MM.1S (cell line): ENCODE results near the gene KRT17.
A peak's percentile ranks its signal among the peaks of the same experiment; 100 is the strongest.
"Not testable (repeated sequence)": the region's sequence is repeated elsewhere in the genome, so short reads cannot be mapped to it uniquely, and the experiment has no call there.

Source experiments
- DNase-seq: peaks from one replicate; pipeline ENCODE4 v3.0.0-alpha.2; 2015
- H2AFZ ChIP-seq: fragments of 300-600 bp; sonication (generic); 2 replicates; pipeline ENCODE4 v1.6.0; 2016; ENCODE audit warnings: antibody characterized with exemption, low read length
- H3F3A ChIP-seq: fragments of 300-600 bp; sonication (generic); 2 replicates; pipeline ENCODE4 v1.6.1; 2016; ENCODE audit warnings: mild to moderate bottlenecking, antibody characterized with exemption, low read length, moderate library complexity, mixed read lengths; ENCODE audit not compliant: insufficient read depth
- H3K27ac ChIP-seq: fragments of 300-600 bp; sonication (generic); 2 replicates; pipeline ENCODE4 v1.5.1; 2016; ENCODE audit warnings: mild to moderate bottlenecking, low read length
- H3K27me3 ChIP-seq: fragments of 300-600 bp; sonication (generic); replicated peaks from 2 replicates; pipeline ENCODE4 v1.6.0; 2016; ENCODE audit warnings: low read length; ENCODE audit not compliant: insufficient read depth
- H3K36me3 ChIP-seq: fragments of 300-600 bp; sonication (generic); replicated peaks from 2 replicates; pipeline ENCODE4 v1.6.1; 2016; ENCODE audit warnings: mild to moderate bottlenecking, low read length, mixed read lengths; ENCODE audit not compliant: insufficient read depth
- H3K4me1 ChIP-seq: fragments of 300-600 bp; sonication (generic); 2 replicates; pipeline ENCODE4 v1.6.1; 2016; ENCODE audit warnings: low read length, mixed read lengths
- H3K4me2 ChIP-seq: fragments of 300-600 bp; sonication (generic); 2 replicates; pipeline ENCODE4 v1.6.0; 2016; ENCODE audit warnings: low read depth, low read length
- H3K4me3 ChIP-seq: fragments of 300-600 bp; sonication (generic); 2 replicates; pipeline ENCODE4 v1.5.1; 2016; ENCODE audit warnings: low read length, mixed read lengths
- H3K79me2 ChIP-seq: fragments of 300-600 bp; sonication (generic); 2 replicates; pipeline ENCODE4 v1.6.1; 2016; ENCODE audit warnings: mixed run types, low read length, mixed read lengths
- H3K9ac ChIP-seq: fragments of 300-600 bp; sonication (generic); 2 replicates; pipeline ENCODE4 v1.6.1; 2016; ENCODE audit warnings: low read length, mixed read lengths
- H3K9me2 ChIP-seq: fragments of 300-600 bp; sonication (generic); replicated peaks from 2 replicates; pipeline ENCODE4 v1.6.1; 2016; ENCODE audit warnings: mild to moderate bottlenecking, low read length, mixed read lengths; ENCODE audit not compliant: insufficient read depth
- H3K9me3 ChIP-seq: fragments of 300-600 bp; sonication (generic); replicated peaks from 2 replicates; pipeline ENCODE4 v1.6.1; 2016; ENCODE audit warnings: mild to moderate bottlenecking, low read length, mixed read lengths; ENCODE audit not compliant: insufficient read depth
- H4K20me1 ChIP-seq: fragments of 300-600 bp; sonication (generic); 2 replicates; pipeline ENCODE4 v1.6.1; 2016; ENCODE audit warnings: mild to moderate bottlenecking, low read length, moderate library complexity, mixed read lengths; ENCODE audit not compliant: insufficient read depth
- CTCF ChIP-seq: fragments of 300-600 bp; sonication (generic); IDR thresholded peaks from 2 replicates; pipeline ENCODE4 v1.5.1; 2016; ENCODE audit warnings: antibody characterized with exemption, low read length, mixed read lengths
- EZH2 ChIP-seq: fragments of 300-600 bp; sonication (generic); optimal IDR thresholded peaks from 2 replicates; pipeline ENCODE3; 2017; ENCODE audit warnings: low read depth, mild to moderate bottlenecking, antibody characterized with exemption, low read length, mixed read lengths
- EZH2phosphoT487 ChIP-seq: fragments of 300-600 bp; sonication (generic); IDR thresholded peaks from 2 replicates; pipeline ENCODE4 v1.6.1; 2018; ENCODE audit warnings: antibody characterized with exemption, low read length

The KRT17 gene

GRCh38 chr17:41622340-41623183 is 1.8 kb downstream of the KRT17 start:
- H3K27ac ChIP-seq, DNase-seq, H3K4me1 ChIP-seq, H3K36me3 ChIP-seq, H2AFZ ChIP-seq, H3K4me2 ChIP-seq, H3K9me3 ChIP-seq, H3K4me3 ChIP-seq, H3F3A ChIP-seq, H3K9me2 ChIP-seq, H3K79me2 ChIP-seq, H3K9ac ChIP-seq, H4K20me1 ChIP-seq: not testable (repeated sequence)
- peaks cover 85% of the 10 kb centered on the region for H3K27me3 ChIP-seq

GRCh38 chr17:41621916-41622315 is 2.5 kb downstream of the KRT17 start:
- H3K9ac ChIP-seq = no peak overlapping the region
- H3K27me3 ChIP-seq = peaks cover 80% of the 10 kb centered on the region
- no peak overlapping the region for H3K4me3 ChIP-seq
- no peak for DNase-seq
- H3F3A ChIP-seq = no peaks in the 10 kb centered on the region
- no peaks in the 10 kb centered on the region for H3K36me3 ChIP-seq
- H3K79me2 ChIP-seq = no peaks in the 10 kb centered on the region
- TF ChIP-seq EZH2phosphoT487 = no peak
- TF ChIP-seq EZH2 = no peak
- no peak for TF ChIP-seq CTCF
- no peaks in the 10 kb centered on the region for H3K9me2 ChIP-seq
- no peaks in the 10 kb centered on the region for H4K20me1 ChIP-seq
- no peak overlapping the region for H3K27ac ChIP-seq
- no peak overlapping the region for H2AFZ ChIP-seq
- H3K4me1 ChIP-seq = no peaks in the 10 kb centered on the region
- no peak overlapping the region for H3K4me2 ChIP-seq
- H3K9me3 ChIP-seq = no peaks in the 10 kb centered on the region

- H3K27me3 ChIP-seq = peaks cover 76% of the 10 kb centered on the region
- H3K9me2 ChIP-seq, H3K9me3 ChIP-seq, H3K4me2 ChIP-seq, H4K20me1 ChIP-seq, DNase-seq, H3K27ac ChIP-seq, H3F3A ChIP-seq, H3K36me3 ChIP-seq, H3K4me3 ChIP-seq, H3K79me2 ChIP-seq, H3K9ac ChIP-seq, H2AFZ ChIP-seq, H3K4me1 ChIP-seq: not testable (repeated sequence)
Measured at GRCh38 chr17:41621435-41621817, 2.9 kb downstream of the KRT17 start.

GRCh38 chr17:41620583-41621434 is 3.6 kb downstream of the KRT17 start:
- Histone ChIP-seq H3K36me3 (no peaks in the 10 kb centered on the region), H3K27me3 (peaks cover 74% of the 10 kb centered on the region), H3K79me2 (no peaks in the 10 kb centered on the region), H3K9me2 (no peaks in the 10 kb centered on the region), H3K4me1 (no peaks in the 10 kb centered on the region), H3K4me3 (no peak overlapping the region), H3F3A (no peaks in the 10 kb centered on the region), H3K9ac (no peak overlapping the region), H2AFZ (no peak overlapping the region), H4K20me1 (no peaks in the 10 kb centered on the region), H3K4me2 (no peak overlapping the region), H3K9me3 (no peaks in the 10 kb centered on the region), H3K27ac (no peak overlapping the region)
- TF ChIP-seq CTCF (peak; percentile 17), EZH2phosphoT487 (no peak)
- DNase-seq = no peak

- H3K36me3 ChIP-seq, H3K4me1 ChIP-seq, DNase-seq, H3K27ac ChIP-seq, H3K4me3 ChIP-seq, H3K9ac ChIP-seq, H3K9me2 ChIP-seq, H2AFZ ChIP-seq, H3F3A ChIP-seq, H4K20me1 ChIP-seq, H3K4me2 ChIP-seq, H3K9me3 ChIP-seq, H3K79me2 ChIP-seq: not testable (repeated sequence)
- peaks cover 70% of the 10 kb centered on the region for H3K27me3 ChIP-seq
Measured at GRCh38 chr17:41619927-41620582, 4.3 kb downstream of the KRT17 start.
